CD4-positive, alpha-beta T cell (primary cell): ENCODE results near the gene ZNF536. TPM values are rescaled to one million over a fixed set of nuclear protein-coding genes. Genes with fewer than 3 reads are reported as not detected.

Source experiments
- ATAC-seq: fragments of 200-7000 bp; cut with Tn5 transposase; one replicate; pipeline ENCODE4 v1.10.0; 2022; ENCODE audit warnings: mild to moderate bottlenecking; ENCODE audit not compliant: poor library complexity
- CTCF ChIA-PET: fragments of 350-600 bp; sonication (Branson Sonifier 250); formaldehyde crosslinking; loops from one replicate; lab custom pipeline; 2021; ENCODE audit warnings: antibody characterized with exemption, inconsistent platforms; lab: Charles Lee
- POLR2A ChIA-PET: fragments of 350-600 bp; sonication (Branson Sonifier 250); formaldehyde crosslinking; loops from one replicate; lab custom pipeline; 2021; ENCODE audit warnings: antibody characterized with exemption, inconsistent platforms; lab: Charles Lee
- DNase-seq, 14 experiments: peaks; one replicate each; pipeline ENCODE4 v3.0.0-alpha.2; 2013 to 2020; ENCODE audit warnings: mixed read lengths in 2 of 14
- H3K27ac ChIP-seq, 2 donors: one replicate each; pipeline versions ENCODE4 v1.5.1 to v1.7.0; 2013; ENCODE audit warnings: low read length in 2 of 2, low read depth in 1 of 2, mild to moderate bottlenecking in 1 of 2
- H3K27me3 ChIP-seq, 2 experiments: 1 replicate in 1 of 2; 2 replicates in 1 of 2; pipeline versions ENCODE4 v1.6.1 to v1.7.0; 2013; ENCODE audit warnings: low read length in 2 of 2, control low read depth in 1 of 2, mild to moderate bottlenecking in 1 of 2, moderate library complexity in 1 of 2; ENCODE audit not compliant: insufficient read depth in 2 of 2, control insufficient read depth in 1 of 2
- H3K36me3 ChIP-seq: one replicate; pipeline ENCODE4 v1.6.1; 2013; ENCODE audit warnings: low read length, control low read depth; ENCODE audit not compliant: insufficient read depth
- H3K4me1 ChIP-seq: one replicate; pipeline ENCODE4 v1.6.1; 2013; ENCODE audit warnings: low read length, control low read depth; ENCODE audit not compliant: insufficient read depth
- H3K4me3 ChIP-seq: one replicate; pipeline ENCODE4 v1.5.1; 2013; ENCODE audit warnings: mild to moderate bottlenecking, low read length, moderate library complexity
- H3K9me3 ChIP-seq, 2 experiments: 1 replicate in 1 of 2; 2 replicates in 1 of 2; pipeline versions ENCODE4 v1.6.1 to v1.7.0; 2013; ENCODE audit warnings: low read length in 2 of 2, mild to moderate bottlenecking in 2 of 2, control low read depth in 1 of 2, moderate library complexity in 1 of 2; ENCODE audit not compliant: control insufficient read depth in 1 of 2, insufficient read depth in 1 of 2
- H3K27ac Mint-ChIP-seq: one replicate; pipeline ENCODE4 v1.8.0; 2020; ENCODE audit warnings: mixed read lengths
- H3K27me3 Mint-ChIP-seq: one replicate; pipeline ENCODE4 v1.8.0; 2021; ENCODE audit warnings: mixed read lengths
- H3K36me3 Mint-ChIP-seq: one replicate; pipeline ENCODE4 v1.8.0; 2021; ENCODE audit warnings: low read depth, mixed read lengths
- H3K4me1 Mint-ChIP-seq: one replicate; pipeline ENCODE4 v1.8.0; 2021; ENCODE audit warnings: low read depth, mixed read lengths
- H3K4me3 Mint-ChIP-seq: one replicate; pipeline ENCODE4 v1.8.0; 2020; ENCODE audit warnings: mild to moderate bottlenecking, mixed read lengths
- H3K9me3 Mint-ChIP-seq: one replicate; pipeline ENCODE4 v1.8.0; 2020; ENCODE audit warnings: mixed read lengths
- CTCF ChIP-seq: fragments of 200-600 bp; IDR thresholded peaks from one replicate; pipeline ENCODE4 v1.8.0; 2022; ENCODE audit warnings: antibody characterized with exemption, mild to moderate bottlenecking
- intact Hi-C, 2 experiments: fragments of 100-400 bp; cut with DNase I in 1 of 2; cut with micrococcal nuclease in 1 of 2; formaldehyde crosslinking; loops; one replicate each; pipeline versions ENCODE4 v1.15.1 to v1.9.0; 2023 to 2025; cut with DNase I, micrococcal nuclease
- total RNA-seq, 174 experiments: library from RNA in 2 of 174; stranded (reverse) in 2 of 174; gene quantifications; one replicate each; pipeline ENCODE4 v1.2.3 and lab custom pipeline; 2021 to 2026

ZNF536 gene
- total RNA-seq, 2 experiments from 2014 or later: not detected

GRCh38 chr19:30539981-30540380 lies 167.8 kb downstream of the ZNF536 start:
- POLR2A ChIA-PET: no interaction called here
- H3K4me3 Mint-ChIP-seq: no peak overlapping the region
- intact Hi-C loops: no loop called here

GRCh38 chr19:30540761-30541160 lies 168.6 kb downstream of the ZNF536 start:
- POLR2A ChIA-PET: no interaction called here

More at GRCh38 chr19:30539981-30540380, 167.8 kb downstream of the ZNF536 start:
- no peak for TF ChIP-seq CTCF
- no peak overlapping the region for H3K27ac Mint-ChIP-seq
- no peaks in the 10 kb centered on the region for H3K36me3 ChIP-seq
- DNase-seq (no peak), ATAC-seq (no peak)
- no peak overlapping the region for H3K4me3 ChIP-seq
- peaks cover 3% of the 10 kb centered on the region for H3K27me3 Mint-ChIP-seq
- H3K36me3 Mint-ChIP-seq: no peaks in the 10 kb centered on the region
- CTCF ChIA-PET: no interaction called here
- no peaks in the 10 kb centered on the region for H3K4me1 Mint-ChIP-seq
- no peaks in the 10 kb centered on the region for H3K27me3 ChIP-seq
- no peaks in the 10 kb centered on the region for H3K4me1 ChIP-seq
- peaks cover 0 to 4% of the 10 kb centered on the region in 2 experiments for H3K9me3 ChIP-seq
- H3K9me3 Mint-ChIP-seq: no peaks in the 10 kb centered on the region
- no peak overlapping the region for H3K27ac ChIP-seq

GRCh38 chr19:30541575-30541974 lies 169.4 kb downstream of the ZNF536 start:
- ATAC-seq (no peak), DNase-seq (no peak)
- intact Hi-C loops: no loop called here
- Histone ChIP-seq H3K4me3 (no peak overlapping the region), H3K36me3 (no peaks in the 10 kb centered on the region), H3K9me3 (peaks cover 0 to 4% of the 10 kb centered on the region in 2 experiments), H3K27me3 (no peaks in the 10 kb centered on the region), H3K27ac (no peak overlapping the region), H3K4me1 (no peaks in the 10 kb centered on the region)
- Mint-ChIP-seq H3K9me3 (no peaks in the 10 kb centered on the region), H3K36me3 (no peaks in the 10 kb centered on the region), H3K4me1 (no peaks in the 10 kb centered on the region), H3K4me3 (no peak overlapping the region), H3K27ac (no peak overlapping the region), H3K27me3 (no peaks in the 10 kb centered on the region)
- no peak for TF ChIP-seq CTCF
- CTCF ChIA-PET: no interaction called here
- POLR2A ChIA-PET: no interaction called here

More at GRCh38 chr19:30540761-30541160, 168.6 kb downstream of the ZNF536 start:
- Mint-ChIP-seq H3K9me3 (no peaks in the 10 kb centered on the region), H3K36me3 (no peaks in the 10 kb centered on the region), H3K4me1 (no peaks in the 10 kb centered on the region), H3K27ac (no peak overlapping the region), H3K4me3 (no peak overlapping the region), H3K27me3 (peaks cover 3% of the 10 kb centered on the region)
- CTCF ChIA-PET: no interaction called here
- Histone ChIP-seq H3K27me3 (no peaks in the 10 kb centered on the region), H3K4me3 (no peak overlapping the region), H3K36me3 (no peaks in the 10 kb centered on the region), H3K9me3 (peaks cover 0 to 4% of the 10 kb centered on the region in 2 experiments), H3K4me1 (no peaks in the 10 kb centered on the region), H3K27ac (no peak overlapping the region)
- intact Hi-C loops: no loop called here
- DNase-seq (no peak), ATAC-seq (no peak)
- no peak for TF ChIP-seq CTCF
